Ramos (cell line): ENCODE measurements around the gene ADCY7.

Source experiments
- in situ Hi-C: fragments of 300-500 bp; cut with MboI; formaldehyde crosslinking; loops from one replicate; pipeline ENCODE4 v1.14.3; 2022; ENCODE audit warnings: low sequenced_read_pairs; ENCODE audit not compliant: unreplicated experiment

The ADCY7 gene

DNA sequence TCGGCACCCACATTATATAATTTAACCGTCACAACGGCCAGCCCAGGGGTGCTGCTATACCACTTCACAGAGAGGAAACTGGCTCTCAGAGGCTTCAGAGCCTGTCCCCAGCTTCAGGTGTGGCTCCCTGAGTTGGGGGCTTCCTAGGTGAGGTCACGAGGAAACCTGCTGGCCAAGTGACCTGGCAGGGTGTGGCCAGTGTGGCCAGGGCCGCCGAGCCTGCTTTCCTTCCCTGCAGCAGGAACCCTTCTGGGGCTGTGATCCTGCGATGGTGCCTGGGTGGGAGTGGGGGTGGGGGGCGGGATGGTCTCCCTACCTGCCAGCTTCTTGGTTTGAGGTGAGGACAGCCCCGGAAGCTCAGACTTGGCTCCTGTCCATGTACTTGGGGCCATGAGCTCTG lies 39.9 kb downstream of the ADCY7 start:
- in situ Hi-C loops, result no loop called here

- in situ Hi-C loops, result no loop called here
Observed at GRCh38 chr16:50308237-50308965, 42.0 kb downstream of the ADCY7 start.

GRCh38 chr16:50309156-50309526 lies 42.8 kb downstream of the ADCY7 start:
- in situ Hi-C loops, result no loop called here

DNA sequence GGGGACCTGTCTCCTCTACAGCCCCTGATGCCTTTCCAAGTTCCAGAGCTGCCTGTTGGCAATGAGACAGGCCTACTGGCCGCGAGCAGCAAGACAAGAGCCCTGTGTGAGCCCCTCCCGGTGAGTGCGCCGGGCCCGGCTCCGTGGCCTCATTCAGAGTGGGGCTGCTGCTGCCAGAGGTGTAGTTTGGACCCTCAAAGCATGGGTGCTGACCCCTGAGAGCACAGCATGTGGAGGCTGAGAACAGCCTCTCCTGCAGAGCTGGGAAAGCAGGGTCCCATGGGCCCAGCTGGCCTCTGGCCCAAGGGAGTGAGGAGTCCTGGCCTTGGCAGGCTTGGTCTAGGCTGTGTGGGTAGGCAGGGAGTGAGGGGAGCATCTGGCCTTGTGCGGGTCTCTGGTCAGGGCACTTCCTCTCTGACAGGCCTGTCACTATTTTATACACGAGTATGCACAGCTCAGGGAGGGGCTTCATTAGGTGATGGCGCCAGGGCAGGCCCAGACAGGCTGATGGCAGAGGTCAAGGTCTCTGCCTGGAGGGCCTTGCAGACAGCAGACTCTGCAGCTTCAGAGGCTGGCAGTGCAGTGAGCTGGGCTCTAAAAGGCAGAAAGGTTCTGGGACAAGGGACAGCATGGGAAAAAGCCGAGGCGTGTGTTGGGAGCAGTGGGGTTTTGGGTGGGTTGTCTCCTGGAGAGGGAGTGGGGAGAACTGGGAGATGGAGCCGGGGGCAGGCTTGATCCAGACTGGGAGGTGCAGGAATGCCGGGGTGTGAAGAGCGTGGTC lies 43.4 kb downstream of the ADCY7 start:
- in situ Hi-C loops, result no loop called here

DNA sequence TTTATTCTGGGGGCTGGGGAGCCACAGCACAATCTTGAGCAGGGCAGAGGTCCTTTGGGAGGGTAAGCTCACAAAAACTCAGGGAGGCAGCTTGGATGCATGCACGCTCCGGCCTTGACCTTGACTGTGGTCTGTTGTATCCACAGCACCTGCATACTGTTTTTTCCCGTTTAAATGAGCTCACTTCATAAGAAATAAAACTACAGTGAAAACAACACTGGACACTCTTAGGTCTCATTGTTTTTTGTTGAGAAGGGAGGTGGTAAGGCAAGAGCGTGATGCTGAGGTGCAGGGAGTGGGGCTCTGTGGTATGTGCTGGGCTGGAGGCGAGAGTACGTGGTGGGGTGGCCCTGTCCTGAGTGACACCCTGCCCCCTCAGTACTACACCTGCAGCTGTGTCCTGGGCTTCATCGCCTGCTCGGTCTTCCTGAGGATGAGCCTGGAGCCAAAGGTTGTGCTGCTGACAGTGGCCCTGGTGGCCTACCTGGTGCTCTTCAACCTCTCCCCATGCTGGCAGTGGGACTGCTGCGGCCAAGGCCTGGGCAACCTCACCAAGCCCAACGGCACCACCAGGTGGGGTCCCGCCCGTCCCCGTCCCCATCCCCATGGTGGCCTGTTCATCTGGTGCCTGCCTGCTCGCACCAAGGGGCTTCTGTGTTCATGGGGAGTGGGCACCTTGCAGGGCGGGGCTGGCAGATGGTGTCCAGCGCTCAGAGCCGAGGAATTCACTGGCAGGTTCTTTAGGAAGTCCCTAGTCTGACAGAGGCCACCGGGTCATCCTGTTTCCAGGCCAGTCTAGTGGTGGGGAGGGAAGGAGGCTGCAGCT lies 44.2 kb downstream of the ADCY7 start:
- in situ Hi-C loops, result no loop called here

DNA sequence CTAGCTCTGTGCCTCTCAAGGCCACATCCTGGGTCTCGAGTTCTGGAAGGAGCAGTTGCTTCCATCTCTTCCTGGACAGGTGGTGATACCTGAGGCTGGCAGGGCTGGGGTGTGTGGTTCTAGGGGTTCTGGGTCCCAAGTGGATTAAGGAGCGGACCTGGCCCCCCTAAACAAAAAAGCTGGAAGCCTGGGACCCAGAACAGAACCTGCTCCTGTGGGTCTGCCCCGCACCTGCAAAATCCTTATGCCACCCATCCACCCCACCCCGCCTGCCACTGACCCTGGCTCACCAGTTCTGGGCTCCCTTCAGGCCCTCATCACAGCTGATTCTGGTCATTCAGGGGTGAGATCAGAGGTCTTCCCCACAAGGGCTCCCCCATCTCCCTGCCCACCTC lies 44.8 kb downstream of the ADCY7 start:
- in situ Hi-C loops, result no loop called here

DNA sequence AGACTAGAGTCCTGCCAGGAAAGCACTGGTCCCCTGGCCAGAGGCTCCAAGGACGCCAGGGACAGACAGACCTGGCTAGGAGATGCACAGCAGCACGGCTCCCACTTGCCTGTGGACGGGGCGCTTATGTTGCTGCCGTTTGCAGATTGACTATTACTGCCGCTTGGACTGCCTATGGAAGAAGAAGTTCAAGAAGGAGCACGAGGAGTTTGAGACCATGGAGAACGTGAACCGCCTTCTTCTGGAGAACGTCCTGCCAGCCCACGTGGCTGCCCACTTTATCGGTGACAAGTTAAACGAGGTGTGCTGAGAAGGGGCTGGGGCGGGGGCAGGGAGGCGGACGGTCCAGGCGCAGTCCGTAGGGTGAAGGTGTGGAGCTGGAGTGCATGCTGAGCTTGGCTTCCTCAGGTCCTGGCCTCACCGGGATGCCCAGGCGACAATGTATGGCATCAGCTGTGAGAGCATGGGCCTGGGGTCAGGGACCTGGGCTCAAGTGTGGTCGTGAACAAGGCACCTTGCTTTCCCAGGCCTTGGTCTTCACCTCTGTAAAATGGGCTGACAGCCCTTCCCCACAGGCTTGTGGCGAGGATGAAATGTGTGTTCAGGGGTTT lies 45.6 kb downstream of the ADCY7 start:
- in situ Hi-C loops, result no loop called here

DNA sequence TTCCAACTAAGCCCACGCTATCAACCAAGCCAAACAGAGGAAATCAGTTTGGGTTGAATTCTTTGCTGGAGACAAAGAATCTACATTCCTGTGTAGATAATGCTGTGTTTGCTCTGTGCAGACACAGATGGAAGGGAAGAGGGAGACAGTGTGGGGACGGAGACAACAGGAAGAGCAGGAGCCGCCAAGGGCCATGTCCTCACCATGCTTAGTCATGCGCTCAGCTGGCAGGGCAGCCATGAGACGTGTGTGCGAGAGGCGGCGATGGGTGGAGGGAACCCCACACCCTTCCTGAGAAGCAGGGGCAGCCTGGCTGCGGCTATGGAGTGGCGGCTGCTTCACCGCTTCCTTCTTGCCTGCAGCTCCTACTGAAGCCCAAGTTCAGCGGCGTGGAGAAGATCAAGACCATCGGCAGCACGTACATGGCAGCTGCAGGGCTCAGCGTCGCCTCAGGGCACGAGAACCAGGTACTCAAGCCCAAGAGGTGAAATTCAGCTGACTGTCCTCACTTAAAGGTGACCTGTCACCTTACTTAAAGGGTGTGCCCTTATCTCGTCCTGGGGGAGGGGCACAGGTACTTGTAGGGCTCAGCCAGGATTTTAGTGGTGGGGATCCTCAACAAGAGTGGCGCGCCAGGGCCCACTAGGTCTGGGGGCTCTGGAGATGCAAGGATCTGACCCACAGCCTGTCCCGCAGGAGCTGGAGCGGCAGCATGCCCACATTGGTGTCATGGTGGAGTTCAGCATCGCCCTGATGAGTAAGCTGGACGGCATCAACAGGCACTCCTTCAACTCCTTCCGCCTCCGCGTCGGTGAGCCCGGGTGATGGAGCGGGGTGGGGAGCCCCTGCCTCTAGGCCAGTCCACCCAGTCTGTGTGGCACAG lies 47.5 kb downstream of the ADCY7 start:
- in situ Hi-C loops, result no loop called here

DNA sequence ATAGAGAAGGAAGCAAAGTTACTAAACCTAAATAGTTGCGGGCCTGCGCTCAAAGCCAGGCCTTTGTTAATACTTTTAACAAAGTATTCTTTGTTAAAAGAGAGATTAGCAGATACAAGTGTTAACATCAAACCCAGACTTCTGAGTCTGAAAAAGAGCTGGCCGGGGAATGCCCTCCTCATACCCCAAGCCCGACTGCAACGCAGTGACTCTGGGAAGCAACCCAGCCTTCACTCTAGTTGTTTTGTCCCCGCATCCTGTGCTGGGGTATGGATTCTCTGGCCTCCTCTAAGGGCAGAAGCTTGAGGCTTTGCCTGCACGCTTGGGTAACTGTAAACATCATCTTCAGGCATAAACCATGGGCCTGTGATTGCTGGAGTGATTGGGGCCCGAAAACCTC lies 48.3 kb downstream of the ADCY7 start:
- in situ Hi-C loops, result no loop called here

- in situ Hi-C loops, result no loop called here
Observed at GRCh38 chr16:50315346-50315997, 49.1 kb downstream of the ADCY7 start.

DNA sequence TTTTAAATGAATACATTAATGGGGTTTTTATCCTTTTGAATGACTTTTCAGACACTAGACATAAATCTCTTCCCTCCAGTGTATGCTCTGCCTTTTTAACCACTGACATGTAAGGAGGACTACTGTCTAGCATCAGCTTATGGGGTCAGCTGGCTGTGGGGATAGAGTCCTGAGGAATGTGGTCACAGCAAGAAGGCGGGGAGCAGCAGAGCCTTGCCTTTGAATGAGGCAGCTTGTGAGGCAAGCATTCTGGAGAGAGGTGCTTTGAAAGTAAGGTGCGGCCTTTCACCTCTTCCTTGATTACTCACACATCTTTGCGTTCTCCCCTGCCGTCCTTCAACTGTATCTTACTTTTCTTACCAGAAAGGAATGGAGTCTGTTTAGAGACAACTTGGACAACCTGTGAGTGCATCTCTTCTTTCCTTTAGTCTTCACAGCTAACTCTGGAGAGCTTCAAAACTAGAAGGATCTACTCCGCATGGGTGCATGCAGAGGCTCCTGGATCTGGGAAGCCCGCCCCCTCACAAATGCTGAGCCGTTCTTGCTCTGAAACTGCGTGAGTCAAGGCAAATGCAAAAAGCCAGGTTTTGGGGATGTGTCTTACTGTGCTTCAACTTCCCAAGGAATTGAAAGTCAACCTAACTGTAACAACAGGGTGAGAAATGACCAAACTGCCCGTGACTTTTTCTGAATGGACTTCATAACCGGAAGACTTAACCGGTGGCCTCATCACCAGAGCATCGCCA lies 49.9 kb downstream of the ADCY7 start:
- in situ Hi-C loops, result no loop called here

DNA sequence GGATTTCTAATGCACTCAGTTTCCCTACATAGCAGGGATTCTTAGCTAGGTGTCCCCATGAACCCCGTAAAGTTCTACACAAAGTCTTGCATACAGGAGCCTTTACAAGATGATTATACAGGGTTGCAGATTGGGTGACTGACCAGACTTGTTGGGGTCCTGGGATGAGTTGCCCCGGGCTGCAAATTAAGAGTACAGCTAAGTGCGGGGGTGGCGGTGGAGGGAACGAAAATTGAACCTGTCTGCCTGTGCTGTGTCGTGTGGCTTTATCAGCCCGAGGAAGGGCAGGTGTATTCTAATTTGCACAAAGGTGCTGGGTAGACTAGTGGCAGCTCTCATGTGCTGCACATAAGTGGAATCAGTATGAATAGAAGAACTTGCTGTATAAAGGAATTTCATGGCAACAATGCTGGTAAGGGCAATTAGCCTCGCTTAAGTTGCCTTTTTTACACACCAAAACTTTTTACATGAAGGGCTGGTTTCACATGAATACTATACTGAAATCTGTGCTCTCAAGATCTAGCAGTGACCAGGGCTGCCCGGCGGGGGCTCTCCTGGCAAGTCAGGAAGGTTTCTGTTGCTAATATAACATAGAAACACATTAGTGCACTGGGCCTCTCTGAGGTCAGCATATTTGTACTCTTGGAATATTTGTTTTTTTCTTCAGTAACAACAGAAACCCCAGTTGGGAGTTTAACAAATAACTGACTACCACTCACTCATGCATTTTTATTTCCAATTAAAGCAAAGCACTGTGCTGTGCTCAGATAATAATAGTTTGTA lies 50.7 kb downstream of the ADCY7 start:
- in situ Hi-C loops, result no loop called here

DNA sequence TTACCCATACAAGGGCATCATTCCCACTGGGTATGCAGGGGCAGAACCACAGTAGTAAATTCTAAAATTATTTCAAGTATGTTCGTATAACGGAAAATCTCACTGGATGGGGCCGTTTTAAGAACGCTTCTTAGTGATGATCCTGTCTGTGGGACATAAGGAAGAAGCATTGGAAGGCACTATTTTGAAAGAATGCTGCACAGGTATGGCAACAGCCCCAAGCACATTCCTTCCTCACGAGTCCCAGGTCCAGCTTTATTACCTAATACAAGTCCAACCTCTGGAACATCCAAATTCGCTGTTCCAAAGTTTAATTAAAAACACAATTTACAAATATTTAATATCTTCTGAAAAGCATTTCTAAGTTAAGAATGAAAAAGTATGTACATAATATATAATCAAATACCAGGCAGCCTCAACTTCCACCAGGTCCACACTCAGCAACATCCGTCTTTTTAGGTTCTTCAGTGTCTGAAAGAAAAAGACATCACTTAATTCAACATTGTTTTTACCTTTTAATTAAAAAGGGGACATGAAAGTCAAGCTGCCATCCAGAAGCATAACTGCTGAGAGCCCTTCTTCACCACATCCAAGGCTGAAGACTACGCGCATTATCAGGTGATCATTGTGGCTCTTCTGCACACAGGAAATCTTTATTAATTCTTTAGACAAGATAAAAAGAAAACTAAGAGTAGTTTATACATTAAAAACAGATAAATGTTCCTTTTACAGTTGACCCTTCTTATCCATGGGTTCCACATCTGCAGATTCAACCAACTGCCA lies 52.6 kb downstream of the ADCY7 start:
- in situ Hi-C loops, result no loop called here

GRCh38 chr16:50320310-50320709 lies 54.0 kb downstream of the ADCY7 start:
- in situ Hi-C loops, result no loop called here

- in situ Hi-C loops, result no loop called here
Observed at GRCh38 chr16:50322333-50322732, 56.0 kb downstream of the ADCY7 start.

DNA sequence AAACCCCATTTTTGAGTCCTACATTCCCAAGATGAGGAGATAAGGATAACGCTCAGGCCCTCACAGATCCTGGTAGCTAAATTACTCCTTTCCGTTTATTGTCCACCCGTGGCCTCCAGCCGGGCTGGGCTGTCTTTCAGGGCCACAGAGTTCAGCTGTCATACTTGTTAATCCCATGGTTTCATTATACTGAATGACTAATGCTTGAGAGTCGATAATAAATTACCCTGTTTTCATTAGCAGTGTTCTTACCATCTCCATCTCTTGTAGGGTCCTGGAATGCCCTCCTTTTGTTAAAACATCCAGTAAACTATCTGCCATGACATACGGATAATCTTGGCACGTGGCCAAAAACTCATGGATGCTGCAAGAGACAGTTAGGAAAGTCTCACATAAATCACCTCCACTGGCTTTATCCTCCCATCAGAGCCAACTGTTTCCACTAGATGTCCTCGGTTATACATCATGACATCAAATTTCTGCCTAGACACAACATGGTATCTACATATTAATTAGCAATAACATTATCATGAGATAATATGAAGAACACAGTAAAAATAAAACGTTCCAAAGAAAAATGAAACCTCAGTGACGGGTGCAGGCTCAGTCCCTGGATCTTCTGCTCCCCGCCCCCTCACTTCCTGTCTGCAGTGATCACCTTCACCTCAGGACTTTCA lies 57.1 kb downstream of the ADCY7 start:
- in situ Hi-C loops, result no loop called here
